ENCODE measurements around the gene PRF1.

The PRF1 gene

DNA sequence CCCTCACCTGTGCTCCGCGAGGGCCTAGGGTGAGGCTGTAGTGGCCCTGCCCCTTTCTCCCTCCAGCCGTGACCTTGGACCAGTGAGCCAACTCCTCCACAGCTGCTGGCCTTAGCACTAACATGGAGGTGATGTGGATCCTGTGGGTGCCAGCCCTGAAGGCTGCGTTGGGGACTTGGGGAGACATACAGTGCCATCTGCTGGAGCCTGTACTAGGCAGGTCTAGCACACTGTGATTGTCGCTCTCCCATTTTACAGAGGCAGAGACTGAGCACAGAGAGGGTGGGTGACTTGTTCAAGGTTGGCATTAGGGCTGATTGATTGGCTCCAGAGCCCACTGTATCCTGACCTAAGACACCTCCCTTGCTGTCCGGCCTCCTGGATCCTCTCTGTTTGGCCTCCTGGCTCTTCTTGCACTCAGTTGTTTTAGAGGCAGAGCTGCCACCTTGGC is 37.6 kb downstream of the PRF1 start:
- in situ Hi-C loops (cut with HindIII; ENCODE audit: low sequenced_read_pairs) = no loop called here
- TF ChIP-seq, protein P1, sequence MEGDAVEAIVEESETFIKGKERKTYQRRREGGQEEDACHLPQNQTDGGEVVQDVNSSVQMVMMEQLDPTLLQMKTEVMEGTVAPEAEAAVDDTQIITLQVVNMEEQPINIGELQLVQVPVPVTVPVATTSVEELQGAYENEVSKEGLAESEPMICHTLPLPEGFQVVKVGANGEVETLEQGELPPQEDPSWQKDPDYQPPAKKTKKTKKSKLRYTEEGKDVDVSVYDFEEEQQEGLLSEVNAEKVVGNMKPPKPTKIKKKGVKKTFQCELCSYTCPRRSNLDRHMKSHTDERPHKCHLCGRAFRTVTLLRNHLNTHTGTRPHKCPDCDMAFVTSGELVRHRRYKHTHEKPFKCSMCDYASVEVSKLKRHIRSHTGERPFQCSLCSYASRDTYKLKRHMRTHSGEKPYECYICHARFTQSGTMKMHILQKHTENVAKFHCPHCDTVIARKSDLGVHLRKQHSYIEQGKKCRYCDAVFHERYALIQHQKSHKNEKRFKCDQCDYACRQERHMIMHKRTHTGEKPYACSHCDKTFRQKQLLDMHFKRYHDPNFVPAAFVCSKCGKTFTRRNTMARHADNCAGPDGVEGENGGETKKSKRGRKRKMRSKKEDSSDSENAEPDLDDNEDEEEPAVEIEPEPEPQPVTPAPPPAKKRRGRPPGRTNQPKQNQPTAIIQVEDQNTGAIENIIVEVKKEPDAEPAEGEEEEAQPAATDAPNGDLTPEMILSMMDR (IDR thresholded peaks at IDR 0.05; ENCODE audit: low read depth, low read length) = peak; percentile 7
- DNase-seq (ENCODE audit: low read depth, low spot score) = no peak
- no peak overlapping the region for H3K4me3 ChIP-seq (ENCODE audit: low read depth, low read length)

DNA sequence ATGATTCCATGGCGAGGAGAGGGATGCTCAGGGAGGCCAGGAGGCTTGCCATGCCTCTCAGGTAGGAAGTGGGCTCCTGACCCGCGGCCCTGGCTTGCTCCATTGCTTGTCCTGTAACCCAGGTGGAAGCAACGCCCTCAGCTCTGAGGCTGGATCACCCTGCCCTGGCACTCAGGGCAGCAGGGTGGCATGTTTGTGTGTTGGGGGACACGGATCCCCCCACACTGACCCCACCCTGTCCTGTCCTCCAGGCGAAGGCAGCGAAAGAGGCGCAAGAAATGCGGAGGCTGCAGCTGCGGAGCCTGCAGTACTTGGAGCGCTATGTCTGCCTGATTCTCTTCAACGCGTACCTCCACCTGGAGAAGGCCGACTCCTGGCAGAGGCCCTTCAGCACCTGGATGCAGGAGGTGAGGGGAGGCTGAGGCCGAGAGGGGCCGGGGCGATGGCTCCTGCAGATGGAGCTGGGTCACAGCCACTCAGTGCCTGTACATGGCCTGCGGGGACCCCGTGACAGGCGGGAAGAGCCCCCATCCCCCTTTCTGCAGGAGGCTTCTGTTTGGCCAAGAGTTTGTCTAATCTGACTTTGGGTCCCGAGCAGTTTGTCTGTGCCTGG is 38.3 kb downstream of the PRF1 start:
- TF ChIP-seq, protein P1 (IDR thresholded peaks at IDR 0.05; ENCODE audit: low read depth, low read length) = no peak
- in situ Hi-C loops (cut with HindIII; ENCODE audit: low sequenced_read_pairs) = no loop called here
- H3K4me3 ChIP-seq (ENCODE audit: low read depth, low read length) = no peak overlapping the region
- DNase-seq (ENCODE audit: low read depth, low spot score) = no peak

DNA sequence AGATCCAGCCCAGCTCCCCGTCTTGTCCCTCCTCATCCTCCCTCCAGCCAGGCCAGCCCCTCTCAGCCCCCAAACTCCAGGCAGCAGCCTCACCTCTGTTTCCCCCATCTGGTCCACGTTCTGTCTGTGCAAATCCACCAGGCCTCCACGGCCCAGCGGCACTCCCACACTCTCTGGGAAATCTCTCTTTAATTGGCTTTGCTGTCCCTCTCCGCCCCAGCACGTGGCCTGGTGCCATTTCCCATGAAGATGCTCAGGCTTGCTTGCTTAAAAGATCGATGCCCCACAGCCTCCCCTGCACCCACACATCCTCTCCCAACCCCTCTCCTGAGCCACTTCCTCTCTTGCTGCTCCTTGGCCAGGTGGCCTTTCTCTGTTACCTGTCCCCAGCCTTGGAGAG is 39.3 kb downstream of the PRF1 start:
- TF ChIP-seq, protein P1 (IDR thresholded peaks at IDR 0.05; ENCODE audit: low read depth, low read length) = no peak
- no peak overlapping the region for H3K4me3 ChIP-seq (ENCODE audit: low read depth, low read length)
- DNase-seq (ENCODE audit: low read depth, low spot score) = no peak
- in situ Hi-C loops (cut with HindIII; ENCODE audit: low sequenced_read_pairs) = no loop called here

DNA sequence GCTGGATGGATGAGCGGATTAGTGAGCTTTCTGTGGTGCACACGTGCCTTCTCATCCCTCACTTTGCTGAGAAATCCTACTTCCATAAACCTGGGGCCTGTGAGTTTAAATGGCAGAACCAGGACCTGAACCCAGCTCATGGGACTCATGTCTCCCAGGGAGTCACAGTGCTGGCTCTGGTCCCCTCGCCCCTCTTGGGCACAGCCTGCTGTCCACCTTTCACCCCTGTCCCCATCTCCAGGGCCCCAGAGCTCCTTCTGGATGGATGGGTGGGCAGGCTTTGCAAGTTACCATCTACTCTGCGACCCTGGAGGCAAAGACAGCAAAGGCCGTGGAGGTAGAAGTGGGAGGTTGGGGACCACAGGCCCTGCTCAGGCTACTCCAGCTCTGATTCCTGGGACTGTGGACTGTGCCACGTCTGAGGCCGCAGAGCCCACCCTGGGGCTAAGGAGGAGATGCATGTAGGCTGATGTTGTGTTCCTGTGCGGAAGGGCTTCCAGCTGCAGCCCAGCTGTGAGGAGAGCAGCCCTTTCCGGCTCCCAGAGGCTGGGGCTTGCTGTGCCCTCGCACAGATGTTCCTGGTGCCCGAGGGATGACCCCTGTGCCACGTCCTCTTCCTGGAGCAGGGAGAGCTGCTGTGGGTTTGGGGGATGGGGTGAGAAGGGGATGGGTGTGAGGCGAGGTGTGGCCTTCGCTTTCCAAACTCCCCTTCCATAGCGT is 40.3 kb downstream of the PRF1 start:
- TF ChIP-seq, protein P1 (IDR thresholded peaks at IDR 0.05; ENCODE audit: low read depth, low read length) = no peak
- DNase-seq (ENCODE audit: low read depth, low spot score) = no peak
- in situ Hi-C loops (cut with HindIII; ENCODE audit: low sequenced_read_pairs) = no loop called here
- H3K4me3 ChIP-seq (ENCODE audit: low read depth, low read length) = no peak overlapping the region

DNA sequence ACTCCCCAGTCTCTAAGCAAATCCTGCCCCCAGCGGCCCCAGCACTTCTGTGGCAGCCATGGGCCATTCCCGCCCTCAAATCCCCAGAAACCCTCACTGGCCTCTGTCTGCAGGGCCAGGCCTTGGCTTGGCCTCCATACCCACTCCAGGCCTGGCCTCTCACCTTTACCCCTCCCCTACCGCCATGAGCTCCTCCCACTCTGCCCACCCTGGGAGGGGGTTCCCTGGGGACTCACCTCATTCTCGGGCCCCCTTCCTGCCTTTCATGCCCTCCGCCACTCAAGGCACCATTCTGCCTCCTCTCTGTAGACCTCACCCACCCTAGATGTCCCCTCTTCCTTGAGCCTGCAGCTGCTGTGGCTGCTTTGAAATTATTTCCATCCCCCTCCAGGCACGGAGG is 41.0 kb downstream of the PRF1 start:
- in situ Hi-C loops (cut with HindIII; ENCODE audit: low sequenced_read_pairs) = no loop called here
- TF ChIP-seq, protein P1 (IDR thresholded peaks at IDR 0.05; ENCODE audit: low read depth, low read length) = no peak
- no peak for DNase-seq (ENCODE audit: low read depth, low spot score)
- no peak overlapping the region for H3K4me3 ChIP-seq (ENCODE audit: low read depth, low read length)

DNA sequence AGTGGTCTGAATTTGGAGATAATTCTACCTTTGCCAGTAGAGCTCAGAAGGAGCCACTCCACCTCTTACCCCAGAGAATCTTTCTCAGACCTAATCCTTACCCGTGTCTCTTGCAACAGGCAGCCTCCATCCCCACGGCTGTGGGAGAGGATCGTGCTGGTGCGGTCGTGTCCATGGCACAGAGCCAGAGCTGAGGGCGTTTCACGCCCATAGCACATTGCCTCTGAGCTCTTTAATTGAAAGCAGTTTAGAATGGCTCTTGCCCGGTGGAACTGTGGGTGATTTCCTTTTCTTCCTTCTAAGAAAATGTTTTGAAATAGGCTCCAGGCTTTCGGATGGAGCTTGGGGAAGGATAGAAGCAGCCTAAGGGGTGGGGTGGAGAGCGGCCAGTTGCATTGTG is 41.5 kb downstream of the PRF1 start:
- H3K4me3 ChIP-seq (ENCODE audit: low read depth, low read length) = no peak overlapping the region
- in situ Hi-C loops (cut with HindIII; ENCODE audit: low sequenced_read_pairs) = no loop called here
- TF ChIP-seq, protein P1 (IDR thresholded peaks at IDR 0.05; ENCODE audit: low read depth, low read length) = no peak
- peak; percentile 31 for DNase-seq (ENCODE audit: low read depth, low spot score)
